HG02884 (cell line): Measurements from ENCODE around the gene JAM2.
"Not testable (repeated sequence)": the region's sequence is repeated elsewhere in the genome, so short reads cannot be mapped to it uniquely, and the experiment has no call there.

ENCODE experiments used
- ATAC-seq: cut with Tn5 transposase; IDR thresholded peaks from one replicate; pipeline ENCODE4 v1.9.1; 2021; ENCODE audit warnings: mild to moderate bottlenecking, moderate library complexity; ENCODE audit not compliant: unreplicated experiment

Gene JAM2

DNA sequence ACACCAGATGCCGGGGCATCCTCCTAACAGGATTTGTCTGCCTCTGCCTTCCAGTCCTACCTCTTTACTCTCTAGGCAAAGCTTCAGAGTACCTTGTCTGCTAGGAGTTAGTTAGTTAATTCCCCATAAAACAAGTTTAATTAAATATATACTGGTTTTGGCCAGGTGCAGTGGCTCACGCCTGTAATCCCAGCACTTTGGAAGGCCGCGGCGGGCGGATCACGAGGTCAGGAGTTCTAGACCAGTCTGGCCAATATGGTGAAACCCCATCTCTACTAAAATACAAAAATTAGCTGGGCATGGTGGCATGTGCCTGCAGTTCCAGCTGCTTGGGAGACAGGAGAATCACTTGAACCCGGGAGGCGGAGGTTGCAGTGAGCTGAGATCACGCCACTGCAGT is 75.0 kb downstream of the JAM2 start:
- ATAC-seq: not testable (repeated sequence)

GRCh38 chr21:25717491-25718147 is 78.6 kb downstream of the JAM2 start:
- ATAC-seq: no peak

GRCh38 chr21:25721987-25722386 is 82.9 kb downstream of the JAM2 start:
- ATAC-seq: no peak

- no peak for ATAC-seq
Observed at GRCh38 chr21:25722631-25723030, 83.6 kb downstream of the JAM2 start.

GRCh38 chr21:25732091-25732760 is 93.2 kb downstream of the JAM2 start:
- ATAC-seq: no peak

DNA sequence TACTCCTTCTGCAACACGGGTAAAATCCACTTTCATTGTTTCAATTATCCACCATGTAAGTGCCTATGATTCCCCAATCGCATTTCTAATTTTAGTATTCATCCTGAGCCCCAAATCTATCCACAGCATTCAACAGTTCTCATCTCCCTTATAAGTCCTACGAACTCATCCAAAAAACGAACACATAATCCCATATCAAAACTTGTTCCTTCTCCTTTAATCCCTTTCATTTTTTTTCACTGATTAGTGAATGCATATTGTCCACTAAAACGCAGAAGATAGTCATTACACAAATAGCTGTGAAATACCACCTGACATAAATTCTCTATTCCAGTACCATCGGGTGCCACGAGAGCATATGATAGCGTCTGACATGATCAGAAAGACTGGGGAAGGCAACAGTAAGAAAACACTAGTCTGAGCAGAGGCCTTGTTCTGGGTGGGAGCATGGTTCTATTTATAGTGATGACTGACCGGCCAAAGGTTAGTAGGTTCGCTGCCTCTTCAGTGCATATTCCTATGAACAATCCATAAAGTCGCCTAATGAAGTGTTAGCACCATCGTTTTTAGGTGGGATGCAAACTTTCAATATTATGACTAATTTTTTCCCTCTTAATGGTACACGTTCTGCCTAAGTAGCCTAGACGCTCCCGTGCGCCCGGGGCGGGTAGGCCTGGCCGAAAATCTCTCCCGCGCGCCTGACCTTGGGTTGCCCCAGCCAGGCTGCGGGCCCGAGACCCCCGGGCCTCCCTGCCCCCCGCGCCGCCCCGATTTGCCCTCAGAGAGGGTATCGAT is 95.0 kb downstream of the JAM2 start:
- no peak for ATAC-seq

- ATAC-seq: no peak
Observed at GRCh38 chr21:25734654-25734903, 95.5 kb downstream of the JAM2 start.

- ATAC-seq: peak; percentile 87
Observed at GRCh38 chr21:25734904-25735645, 96.0 kb downstream of the JAM2 start, which contains the start of the genes ATP5PF and GABPA. Gene ATP5PF (minus strand): TSS chr21:25734904. CDS start chr21:25729794, 5,110 bp downstream. Gene GABPA (plus strand): TSS chr21:25734972. CDS start chr21:25741599, 6,627 bp downstream.

DNA sequence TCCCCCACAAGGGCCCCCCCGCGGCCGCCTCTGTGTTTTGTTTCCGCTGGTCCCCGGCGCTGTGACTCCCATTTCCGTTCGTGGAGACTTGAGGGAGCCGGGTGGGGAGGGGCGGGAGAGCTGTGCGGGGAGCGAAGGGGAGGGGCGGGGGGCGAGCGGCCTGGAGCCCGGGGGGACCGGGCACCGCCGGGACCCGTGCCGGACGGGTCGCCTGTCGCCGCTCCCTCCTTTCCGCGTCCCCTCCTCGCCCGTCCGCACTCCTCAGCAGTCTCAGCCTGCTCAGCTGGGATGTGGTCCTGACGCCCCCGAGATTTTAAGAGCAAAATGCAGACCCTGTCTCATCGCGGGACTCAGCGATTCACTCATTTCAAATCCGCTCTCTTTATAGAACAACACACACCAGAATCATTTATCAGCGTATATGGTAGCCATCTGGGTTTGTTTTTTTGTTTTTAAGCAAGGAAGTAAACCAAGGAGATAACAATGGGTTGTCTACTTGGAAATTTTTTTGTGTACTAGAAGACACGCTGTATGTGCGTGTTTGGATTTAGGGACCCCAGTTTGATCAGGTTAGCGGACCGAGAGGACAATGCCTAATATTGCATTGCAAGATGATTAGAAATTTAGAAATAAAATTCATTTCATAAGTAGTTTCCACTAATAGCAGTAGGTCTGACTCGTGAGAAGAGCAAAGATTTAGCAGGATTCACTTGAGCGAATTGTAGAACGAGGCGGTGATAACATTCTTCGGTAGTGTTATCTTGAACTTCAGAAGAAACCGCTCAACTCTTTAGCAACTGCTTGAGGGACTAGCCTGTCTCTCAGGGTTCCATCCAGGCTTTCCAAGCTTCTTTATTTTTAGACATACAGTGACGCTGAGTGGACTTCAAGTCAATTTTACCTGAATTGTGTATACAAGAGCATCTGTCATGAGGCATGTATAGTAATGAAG is 96.9 kb downstream of the JAM2 start:
- peak; percentile 6 for ATAC-seq

DNA sequence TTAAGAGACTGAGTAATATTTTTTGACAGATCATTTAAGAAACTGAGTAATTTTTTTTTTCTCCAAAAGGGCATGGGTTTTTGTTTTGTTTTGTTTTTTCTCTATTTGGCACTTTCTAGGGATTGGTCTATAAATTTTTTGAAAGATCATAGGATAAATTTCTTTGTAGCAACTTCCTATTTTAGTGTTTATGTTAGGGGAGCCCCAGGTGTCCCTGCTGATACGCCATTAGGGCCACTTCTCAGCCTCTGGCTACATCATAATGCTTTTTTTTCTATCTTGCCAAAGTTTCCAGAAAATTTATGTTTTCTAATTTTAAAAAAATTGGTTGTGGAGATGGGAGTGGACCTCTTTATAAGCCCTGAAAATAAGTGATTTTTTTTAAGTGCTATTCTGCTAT is 98.4 kb downstream of the JAM2 start:
- ATAC-seq: no peak

GRCh38 chr21:25742900-25743299 is 103.8 kb downstream of the JAM2 start:
- ATAC-seq: no peak

- no peak for ATAC-seq
Observed at GRCh38 chr21:25744854-25745253, 105.8 kb downstream of the JAM2 start.

- no peak for ATAC-seq
Observed at GRCh38 chr21:25750085-25750484, 111.0 kb downstream of the JAM2 start.

GRCh38 chr21:25752416-25752815 is 113.4 kb downstream of the JAM2 start:
- ATAC-seq: no peak

- ATAC-seq: no peak
Observed at GRCh38 chr21:25756190-25756932, 117.3 kb downstream of the JAM2 start.

GRCh38 chr21:25757531-25757930 is 118.5 kb downstream of the JAM2 start:
- ATAC-seq: no peak

DNA sequence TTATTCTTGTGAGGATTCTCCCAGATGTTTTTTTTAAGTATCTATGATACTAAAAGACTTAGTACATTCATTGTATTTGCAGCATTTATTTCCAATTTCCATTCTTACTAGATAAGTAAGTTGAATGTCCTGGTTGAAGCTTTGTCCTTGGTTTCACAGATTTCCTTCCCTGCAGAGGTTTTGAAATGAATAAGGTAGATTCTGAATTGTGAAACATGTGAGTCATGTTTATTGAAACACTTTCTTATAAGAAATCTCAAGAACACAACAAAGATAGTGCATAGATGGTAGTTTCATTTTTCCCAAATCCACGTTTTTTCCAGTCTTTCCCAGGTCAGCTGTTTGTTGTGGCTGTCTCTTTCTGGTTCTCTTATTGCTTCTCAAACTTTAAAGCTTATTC is 120.5 kb downstream of the JAM2 start:
- ATAC-seq: no peak

DNA sequence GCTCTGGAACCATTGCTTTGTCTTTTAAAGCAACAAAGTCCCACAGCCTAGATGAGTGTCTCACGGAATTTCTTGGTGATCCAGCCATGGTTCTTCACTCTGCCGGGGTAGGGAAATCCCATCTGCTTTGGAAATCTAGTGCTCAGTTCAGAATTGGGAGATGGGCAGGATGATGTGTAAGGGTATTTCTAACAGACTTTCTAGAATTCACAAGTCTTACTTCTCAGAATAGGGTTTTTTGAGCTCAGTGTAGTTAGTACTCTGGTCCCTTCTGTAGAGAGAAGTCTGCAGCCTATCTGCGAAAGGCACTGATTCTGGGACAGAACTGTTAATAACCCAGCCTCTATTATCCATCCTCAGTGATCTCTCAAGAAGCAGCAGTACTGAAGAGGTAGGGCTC is 121.0 kb downstream of the JAM2 start:
- no peak for ATAC-seq

- no peak for ATAC-seq
Observed at GRCh38 chr21:25760677-25761076, 121.6 kb downstream of the JAM2 start.

GRCh38 chr21:25764065-25764464 is 125.0 kb downstream of the JAM2 start:
- ATAC-seq: no peak
